GM23338 (cell line): ENCODE data around the gene MAGEB16. TPM values are rescaled to one million over a fixed set of nuclear protein-coding genes. Genes with fewer than 3 reads are reported as not detected.

Experiments used
- CREB1 ChIP-seq: fragments of 250-450 bp; sonication (Bioruptor Pico); IDR thresholded peaks from 2 replicates; pipeline ENCODE4 v1.5.0; 2020; ENCODE audit warnings: low read depth, mild to moderate bottlenecking, moderate library complexity
- EZH2phosphoT487 ChIP-seq: fragments of 200-600 bp; sonication (generic); IDR thresholded peaks from one replicate; pipeline ENCODE4 v1.8.1; 2018; ENCODE audit warnings: antibody characterized with exemption; ENCODE audit not compliant: unreplicated experiment
- STAT1 ChIP-seq: IDR thresholded peaks from one replicate; pipeline ENCODE4 v1.6.1; 2016; ENCODE audit warnings: antibody characterized with exemption; ENCODE audit not compliant: unreplicated experiment
- ZNF114 ChIP-seq: fragments of 250-450 bp; sonication (Bioruptor Pico); IDR thresholded peaks from 2 replicates; pipeline ENCODE4 v1.5.0; 2020; ENCODE audit warnings: mild to moderate bottlenecking, moderate library complexity
- ZNF331 ChIP-seq: fragments of 250-450 bp; sonication (Bioruptor Pico); IDR thresholded peaks from 2 replicates; pipeline ENCODE4 v1.5.0; 2020; ENCODE audit warnings: low read depth, mild to moderate bottlenecking, moderate library complexity
- polyA plus RNA-seq: library from polyadenylated mRNA; unstranded; fragments of >200 nt; fragmentation: Nextera tagmentation; extraction: Ambion mirVana; gene quantifications from 2 replicates; pipeline ENCODE4 v1.2.1, GENCODE V29; 2016
- total RNA-seq: library from RNA; depleted of rRNA; stranded (reverse); fragments of >200 nt; shearing (Covaris generic); gene quantifications from 2 replicates; pipeline ENCODE4 v1.2.3, GENCODE V29; 2014; rRNA removed
- TF ChIP-seq, protein P1 (sequence below): fragments of 250-450 bp; sonication (Bioruptor Pico); IDR thresholded peaks from 2 replicates; pipeline ENCODE4 v1.5.0; 2020; ENCODE audit warnings: mild to moderate bottlenecking, moderate library complexity
- TF ChIP-seq, protein P2 (sequence below), 2 experiments: fragments of 200-600 bp in 1 of 2; sonication (generic) in 1 of 2; conservative IDR thresholded peaks; 2 replicates each; pipeline versions ENCODE4 v1.5.1 to v1.6.1; 2016 to 2017; ENCODE audit warnings: antibody characterized with exemption in 2 of 2, low read depth in 2 of 2, mild to moderate bottlenecking in 2 of 2, moderate library complexity in 1 of 2
- TF ChIP-seq, protein P3 (sequence below): IDR thresholded peaks from 2 replicates; pipeline ENCODE4 v1.6.1; 2016; ENCODE audit warnings: antibody characterized with exemption

MAGEB16 gene
- total and polyA plus RNA-seq, 2 experiments from 2014 or later: 0.42 TPM; not detected in 1

DNA sequence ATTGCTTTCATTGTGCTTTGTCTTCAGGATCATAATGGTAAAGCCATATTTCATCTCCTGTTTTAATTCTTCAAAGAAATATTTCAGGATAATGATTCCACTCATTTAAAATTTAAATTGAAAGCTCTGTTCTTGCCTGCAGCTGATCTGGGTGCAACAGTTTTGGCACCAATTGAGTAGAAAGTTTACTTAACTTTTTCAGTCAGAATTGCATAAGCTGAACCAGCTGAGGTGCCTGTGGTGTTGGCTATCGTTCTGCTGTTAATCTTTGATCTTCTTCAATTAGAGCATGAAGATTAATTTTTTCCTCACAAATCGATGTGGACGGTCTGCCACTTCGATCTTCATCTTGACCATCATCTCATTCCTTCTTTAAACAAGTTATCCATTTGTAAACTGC, 49.6 kb downstream of the MAGEB16 start (continued):
- TF ChIP-seq, protein P1, sequence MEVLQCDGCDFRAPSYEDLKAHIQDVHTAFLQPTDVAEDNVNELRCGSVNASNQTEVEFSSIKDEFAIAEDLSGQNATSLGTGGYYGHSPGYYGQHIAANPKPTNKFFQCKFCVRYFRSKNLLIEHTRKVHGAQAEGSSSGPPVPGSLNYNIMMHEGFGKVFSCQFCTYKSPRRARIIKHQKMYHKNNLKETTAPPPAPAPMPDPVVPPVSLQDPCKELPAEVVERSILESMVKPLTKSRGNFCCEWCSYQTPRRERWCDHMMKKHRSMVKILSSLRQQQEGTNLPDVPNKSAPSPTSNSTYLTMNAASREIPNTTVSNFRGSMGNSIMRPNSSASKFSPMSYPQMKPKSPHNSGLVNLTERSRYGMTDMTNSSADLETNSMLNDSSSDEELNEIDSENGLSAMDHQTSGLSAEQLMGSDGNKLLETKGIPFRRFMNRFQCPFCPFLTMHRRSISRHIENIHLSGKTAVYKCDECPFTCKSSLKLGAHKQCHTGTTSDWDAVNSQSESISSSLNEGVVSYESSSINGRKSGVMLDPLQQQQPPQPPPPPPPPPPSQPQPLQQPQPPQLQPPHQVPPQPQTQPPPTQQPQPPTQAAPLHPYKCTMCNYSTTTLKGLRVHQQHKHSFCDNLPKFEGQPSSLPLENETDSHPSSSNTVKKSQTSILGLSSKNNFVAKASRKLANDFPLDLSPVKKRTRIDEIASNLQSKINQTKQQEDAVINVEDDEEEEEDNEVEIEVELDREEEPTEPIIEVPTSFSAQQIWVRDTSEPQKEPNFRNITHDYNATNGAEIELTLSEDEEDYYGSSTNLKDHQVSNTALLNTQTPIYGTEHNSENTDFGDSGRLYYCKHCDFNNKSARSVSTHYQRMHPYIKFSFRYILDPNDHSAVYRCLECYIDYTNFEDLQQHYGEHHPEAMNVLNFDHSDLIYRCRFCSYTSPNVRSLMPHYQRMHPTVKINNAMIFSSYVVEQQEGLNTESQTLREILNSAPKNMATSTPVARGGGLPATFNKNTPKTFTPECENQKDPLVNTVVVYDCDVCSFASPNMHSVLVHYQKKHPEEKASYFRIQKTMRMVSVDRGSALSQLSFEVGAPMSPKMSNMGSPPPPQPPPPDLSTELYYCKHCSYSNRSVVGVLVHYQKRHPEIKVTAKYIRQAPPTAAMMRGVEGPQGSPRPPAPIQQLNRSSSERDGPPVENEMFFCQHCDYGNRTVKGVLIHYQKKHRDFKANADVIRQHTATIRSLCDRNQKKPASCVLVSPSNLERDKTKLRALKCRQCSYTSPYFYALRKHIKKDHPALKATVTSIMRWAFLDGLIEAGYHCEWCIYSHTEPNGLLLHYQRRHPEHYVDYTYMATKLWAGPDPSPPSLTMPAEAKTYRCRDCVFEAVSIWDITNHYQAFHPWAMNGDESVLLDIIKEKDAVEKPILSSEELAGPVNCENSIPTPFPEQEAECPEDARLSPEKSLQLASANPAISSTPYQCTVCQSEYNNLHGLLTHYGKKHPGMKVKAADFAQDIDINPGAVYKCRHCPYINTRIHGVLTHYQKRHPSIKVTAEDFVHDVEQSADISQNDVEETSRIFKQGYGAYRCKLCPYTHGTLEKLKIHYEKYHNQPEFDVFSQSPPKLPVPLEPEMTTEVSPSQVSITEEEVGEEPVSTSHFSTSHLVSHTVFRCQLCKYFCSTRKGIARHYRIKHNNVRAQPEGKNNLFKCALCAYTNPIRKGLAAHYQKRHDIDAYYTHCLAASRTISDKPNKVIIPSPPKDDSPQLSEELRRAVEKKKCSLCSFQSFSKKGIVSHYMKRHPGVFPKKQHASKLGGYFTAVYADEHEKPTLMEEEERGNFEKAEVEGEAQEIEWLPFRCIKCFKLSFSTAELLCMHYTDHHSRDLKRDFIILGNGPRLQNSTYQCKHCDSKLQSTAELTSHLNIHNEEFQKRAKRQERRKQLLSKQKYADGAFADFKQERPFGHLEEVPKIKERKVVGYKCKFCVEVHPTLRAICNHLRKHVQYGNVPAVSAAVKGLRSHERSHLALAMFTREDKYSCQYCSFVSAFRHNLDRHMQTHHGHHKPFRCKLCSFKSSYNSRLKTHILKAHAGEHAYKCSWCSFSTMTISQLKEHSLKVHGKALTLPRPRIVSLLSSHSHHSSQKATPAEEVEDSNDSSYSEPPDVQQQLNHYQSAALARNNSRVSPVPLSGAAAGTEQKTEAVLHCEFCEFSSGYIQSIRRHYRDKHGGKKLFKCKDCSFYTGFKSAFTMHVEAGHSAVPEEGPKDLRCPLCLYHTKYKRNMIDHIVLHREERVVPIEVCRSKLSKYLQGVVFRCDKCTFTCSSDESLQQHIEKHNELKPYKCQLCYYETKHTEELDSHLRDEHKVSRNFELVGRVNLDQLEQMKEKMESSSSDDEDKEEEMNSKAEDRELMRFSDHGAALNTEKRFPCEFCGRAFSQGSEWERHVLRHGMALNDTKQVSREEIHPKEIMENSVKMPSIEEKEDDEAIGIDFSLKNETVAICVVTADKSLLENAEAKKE (CRISPR knock-in tag): no peak
- TF ChIP-seq ZNF331 (no peak), EZH2phosphoT487 (no peak), STAT1 (no peak), CREB1 (CRISPR knock-in tag) (no peak), ZNF114 (no peak)
- TF ChIP-seq, protein P2, sequence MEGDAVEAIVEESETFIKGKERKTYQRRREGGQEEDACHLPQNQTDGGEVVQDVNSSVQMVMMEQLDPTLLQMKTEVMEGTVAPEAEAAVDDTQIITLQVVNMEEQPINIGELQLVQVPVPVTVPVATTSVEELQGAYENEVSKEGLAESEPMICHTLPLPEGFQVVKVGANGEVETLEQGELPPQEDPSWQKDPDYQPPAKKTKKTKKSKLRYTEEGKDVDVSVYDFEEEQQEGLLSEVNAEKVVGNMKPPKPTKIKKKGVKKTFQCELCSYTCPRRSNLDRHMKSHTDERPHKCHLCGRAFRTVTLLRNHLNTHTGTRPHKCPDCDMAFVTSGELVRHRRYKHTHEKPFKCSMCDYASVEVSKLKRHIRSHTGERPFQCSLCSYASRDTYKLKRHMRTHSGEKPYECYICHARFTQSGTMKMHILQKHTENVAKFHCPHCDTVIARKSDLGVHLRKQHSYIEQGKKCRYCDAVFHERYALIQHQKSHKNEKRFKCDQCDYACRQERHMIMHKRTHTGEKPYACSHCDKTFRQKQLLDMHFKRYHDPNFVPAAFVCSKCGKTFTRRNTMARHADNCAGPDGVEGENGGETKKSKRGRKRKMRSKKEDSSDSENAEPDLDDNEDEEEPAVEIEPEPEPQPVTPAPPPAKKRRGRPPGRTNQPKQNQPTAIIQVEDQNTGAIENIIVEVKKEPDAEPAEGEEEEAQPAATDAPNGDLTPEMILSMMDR (conservative IDR thresholded peaks at IDR 0.05; ENCODE audit: low read depth in 2 of 2): no peak
- TF ChIP-seq, protein P3, sequence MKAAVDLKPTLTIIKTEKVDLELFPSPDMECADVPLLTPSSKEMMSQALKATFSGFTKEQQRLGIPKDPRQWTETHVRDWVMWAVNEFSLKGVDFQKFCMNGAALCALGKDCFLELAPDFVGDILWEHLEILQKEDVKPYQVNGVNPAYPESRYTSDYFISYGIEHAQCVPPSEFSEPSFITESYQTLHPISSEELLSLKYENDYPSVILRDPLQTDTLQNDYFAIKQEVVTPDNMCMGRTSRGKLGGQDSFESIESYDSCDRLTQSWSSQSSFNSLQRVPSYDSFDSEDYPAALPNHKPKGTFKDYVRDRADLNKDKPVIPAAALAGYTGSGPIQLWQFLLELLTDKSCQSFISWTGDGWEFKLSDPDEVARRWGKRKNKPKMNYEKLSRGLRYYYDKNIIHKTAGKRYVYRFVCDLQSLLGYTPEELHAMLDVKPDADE: no peak

Other genes starting within 250 kb of the MAGEB16 start
- gene CFAP47, start 121.4 kb downstream of the MAGEB16 start, total RNA-seq: 0.47 TPM in 1 of 2 replicates, not detected in the other
- not detected in 2 replicates for gene CFAP47, start 121.4 kb downstream of the MAGEB16 start, polyA plus RNA-seq